ENCODE results near the gene RXRG. TPM values are rescaled to one million over a fixed set of nuclear protein-coding genes. Genes with fewer than 3 reads are reported as not detected.

Gene RXRG
- total and polyA plus RNA-seq, 2 donors (not counting 3 experiments of a cell fraction or from before 2014, with no cell fraction given) = not detected

DNA sequence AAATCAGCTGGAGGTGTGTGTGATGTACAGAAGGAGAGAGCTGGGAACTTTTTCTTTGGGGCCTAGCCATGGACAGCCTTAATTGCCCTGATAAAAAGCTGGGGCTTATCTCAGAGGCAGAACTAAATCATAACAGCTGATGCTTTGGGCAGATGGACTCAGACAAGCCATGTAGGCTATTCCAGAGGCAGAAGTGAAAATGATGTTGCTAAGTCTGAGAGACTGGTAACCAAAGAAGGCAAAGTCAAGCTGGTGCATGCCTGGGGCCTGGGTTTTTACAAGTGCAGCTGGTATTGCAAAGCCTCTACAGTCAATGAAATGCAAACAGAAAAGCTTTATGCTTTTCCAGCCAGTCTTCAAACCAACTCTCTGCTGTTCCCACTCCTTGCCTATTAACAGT, 49.4 kb downstream of the RXRG start:
- Histone ChIP-seq H2AFZ (ENCODE audit: low read depth, low read length) (no peak overlapping the region), H3K4me2 (ENCODE audit: insufficient read depth, low read length) (no peak overlapping the region), H3K9me3 (replicated peaks; ENCODE audit: control insufficient read depth, insufficient read depth, low read length) (no peaks in the 10 kb centered on the region), H3K27me3 (ENCODE audit: control insufficient read depth in 2 of 2, insufficient read depth in 2 of 2, low read length in 2 of 2) (peaks cover 2 to 9% of the 10 kb centered on the region in 2 experiments), H3K79me2 (ENCODE audit: control insufficient read depth, insufficient read depth, low read length) (no peaks in the 10 kb centered on the region), H3K9ac (replicated peaks; ENCODE audit: extremely low read depth, insufficient read depth, low read length) (no peak overlapping the region), H3K36me3 (ENCODE audit: control insufficient read depth in 2 of 2, extremely low read depth in 1 of 2, insufficient read depth in 2 of 2, low read length in 2 of 2) (no peaks in the 10 kb centered on the region), H4K20me1 (replicated peaks; ENCODE audit: control insufficient read depth, extremely low read depth, insufficient read depth, low read length) (no peaks in the 10 kb centered on the region), H3K9me1 (replicated peaks; ENCODE audit: control insufficient read depth, extremely low read depth, insufficient read depth, low read length) (no peaks in the 10 kb centered on the region), H3K4me3 (replicated peaks in 1 of 3; ENCODE audit: insufficient read depth in 1 of 3, low read depth in 1 of 3, low read length in 3 of 3) (no peak overlapping the region), H3K4me1 (ENCODE audit: control insufficient read depth, extremely low read depth, insufficient read depth, low read length) (peaks cover 14% of the 10 kb centered on the region), H3K27ac (ENCODE audit: insufficient read depth, low read depth, low read length) (no peak overlapping the region)
- ChIA-PET POLR2A (no interaction called here), CTCF (interaction anchor here (0.7 to 8.9 kb wide), 3 partner anchors 17 to 194 kb away, joined by 4 to 376 read pairs (median 11); no protein-coding TSS in a partner anchor)
- TF ChIP-seq, protein P1, sequence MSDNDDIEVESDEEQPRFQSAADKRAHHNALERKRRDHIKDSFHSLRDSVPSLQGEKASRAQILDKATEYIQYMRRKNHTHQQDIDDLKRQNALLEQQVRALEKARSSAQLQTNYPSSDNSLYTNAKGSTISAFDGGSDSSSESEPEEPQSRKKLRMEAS (IDR thresholded peaks at IDR 0.05; ENCODE audit: insufficient read depth, insufficient read length) = no peak
- no peak for TF ChIP-seq JUN (IDR thresholded peaks at IDR 0.05; ENCODE audit: borderline replicate concordance, insufficient read depth, insufficient read length, low read depth)
- TF ChIP-seq, protein P2, sequence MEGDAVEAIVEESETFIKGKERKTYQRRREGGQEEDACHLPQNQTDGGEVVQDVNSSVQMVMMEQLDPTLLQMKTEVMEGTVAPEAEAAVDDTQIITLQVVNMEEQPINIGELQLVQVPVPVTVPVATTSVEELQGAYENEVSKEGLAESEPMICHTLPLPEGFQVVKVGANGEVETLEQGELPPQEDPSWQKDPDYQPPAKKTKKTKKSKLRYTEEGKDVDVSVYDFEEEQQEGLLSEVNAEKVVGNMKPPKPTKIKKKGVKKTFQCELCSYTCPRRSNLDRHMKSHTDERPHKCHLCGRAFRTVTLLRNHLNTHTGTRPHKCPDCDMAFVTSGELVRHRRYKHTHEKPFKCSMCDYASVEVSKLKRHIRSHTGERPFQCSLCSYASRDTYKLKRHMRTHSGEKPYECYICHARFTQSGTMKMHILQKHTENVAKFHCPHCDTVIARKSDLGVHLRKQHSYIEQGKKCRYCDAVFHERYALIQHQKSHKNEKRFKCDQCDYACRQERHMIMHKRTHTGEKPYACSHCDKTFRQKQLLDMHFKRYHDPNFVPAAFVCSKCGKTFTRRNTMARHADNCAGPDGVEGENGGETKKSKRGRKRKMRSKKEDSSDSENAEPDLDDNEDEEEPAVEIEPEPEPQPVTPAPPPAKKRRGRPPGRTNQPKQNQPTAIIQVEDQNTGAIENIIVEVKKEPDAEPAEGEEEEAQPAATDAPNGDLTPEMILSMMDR (IDR thresholded peaks at IDR 0.05; ENCODE audit: extremely low read depth in 1 of 2, insufficient read depth in 1 of 2, low read depth in 1 of 2, low read length in 2 of 2) = no peak
- no peak for TF ChIP-seq GATA2 (IDR thresholded peaks at IDR 0.05; ENCODE audit: insufficient read depth, insufficient read length, low read depth, low read length)
- TF ChIP-seq POLR2A (IDR thresholded peaks at IDR 0.05; ENCODE audit: low read depth, low read length) = no peak
- TF ChIP-seq MYC (IDR thresholded peaks at IDR 0.05; ENCODE audit: low read depth, low read length) = no peak
- no TSS peak for BruUV-seq (replicated peaks)
- intact Hi-C loops (cut with micrococcal nuclease) = no loop called here
- dilution Hi-C loops (cut with MboI; ENCODE audit: extremely low pct_ligation_motif_present, low sequenced_read_pairs) = no loop called here
- FAIRE-seq (no peak), DNase-seq (ENCODE audit: low read depth, low spot score) (no peak)

Data from endothelial cell of umbilical vein (primary cell).